Activated gamma-delta T cell (primary cell): ENCODE data around the gene PAX4.
A peak's percentile ranks its signal among the peaks of the same experiment; 100 is the strongest.
"Not testable (repeated sequence)": the region's sequence is repeated elsewhere in the genome, so short reads cannot be mapped to it uniquely, and the experiment has no call there.

Experiments
- DNase-seq: peaks from one replicate; lab custom pipeline; 2025; lab: John Stamatoyannopoulos, UW

The PAX4 gene

GRCh38 chr7:127585044-127585953, 32.6 kb downstream of the PAX4 start, which contains the start of gene GCC1:
TSS of gene GCC1 (minus strand) at chr7:127585596. CDS start at chr7:127585182, 414 bp downstream.
- peak; percentile 84 for DNase-seq

DNA sequence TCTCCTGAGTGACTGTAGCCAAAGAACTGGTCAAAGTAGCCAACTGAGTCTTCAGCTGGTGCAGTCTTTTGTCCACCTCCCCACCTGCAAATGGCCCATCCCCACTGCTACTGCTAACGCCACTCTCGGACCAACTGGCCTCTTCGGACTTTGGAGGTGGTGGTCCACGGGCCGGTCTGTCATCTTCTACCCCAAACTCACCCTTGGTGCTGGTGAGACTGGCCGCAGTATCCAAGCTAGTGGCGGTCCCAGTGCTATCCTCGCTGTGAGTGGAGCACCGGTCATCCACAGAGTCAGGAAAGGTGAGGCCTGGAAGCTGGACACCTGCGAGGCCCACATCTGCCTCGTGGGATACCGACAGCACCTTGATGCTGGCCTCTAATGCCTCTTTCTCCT, 33.3 kb downstream of the PAX4 start:
- no peak for DNase-seq

- DNase-seq = no peak
Measured at GRCh38 chr7:127582361-127582760, 35.6 kb downstream of the PAX4 start.

DNA sequence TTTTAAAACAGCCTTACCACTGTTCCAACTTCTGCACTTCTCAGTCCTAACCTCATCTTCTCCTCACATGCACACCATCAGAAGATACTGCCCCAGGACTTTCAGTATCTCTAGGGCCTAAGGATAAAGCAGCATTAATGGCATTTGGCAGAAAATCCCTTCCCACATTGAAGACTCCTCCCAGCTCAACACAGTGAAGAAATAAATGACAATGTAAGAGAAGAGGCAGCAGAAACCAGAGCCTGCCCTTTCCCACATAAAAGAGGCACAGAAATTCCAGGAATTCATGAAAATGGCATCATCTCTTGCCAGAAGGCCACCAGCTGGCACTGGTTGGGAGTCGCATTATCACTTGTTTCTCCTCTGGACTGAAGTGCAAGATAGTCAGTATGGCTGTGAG, 36.2 kb downstream of the PAX4 start:
- no peak for DNase-seq

GRCh38 chr7:127580612-127581011, 37.3 kb downstream of the PAX4 start:
- no peak for DNase-seq

DNA sequence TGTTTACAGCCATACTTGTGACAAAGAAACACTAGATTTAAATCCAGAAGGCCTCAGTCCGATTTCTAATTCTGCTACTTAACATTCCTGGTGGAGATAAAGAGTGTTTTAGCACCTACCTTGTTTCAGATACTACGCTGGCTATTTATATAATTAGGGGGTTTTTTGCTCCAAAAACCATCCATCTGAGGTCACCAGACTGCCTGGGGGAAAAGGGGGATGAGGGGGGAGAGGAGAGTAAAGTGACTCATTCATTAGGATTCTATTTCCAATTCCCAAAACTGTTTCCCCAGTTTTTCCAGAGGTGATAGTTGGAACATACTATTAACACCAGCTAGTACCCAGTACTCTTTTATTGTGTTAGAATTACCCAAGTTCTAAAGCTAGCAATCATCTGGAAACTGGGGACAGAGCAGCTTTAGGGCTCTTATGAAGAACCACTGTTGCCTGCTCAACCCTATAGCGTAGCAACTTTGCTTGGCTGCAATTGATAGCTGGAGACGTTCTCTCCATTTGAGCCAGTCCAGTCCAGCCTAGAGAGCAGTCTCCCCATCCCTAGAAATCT, 39.1 kb downstream of the PAX4 start:
- no peak for DNase-seq

DNA sequence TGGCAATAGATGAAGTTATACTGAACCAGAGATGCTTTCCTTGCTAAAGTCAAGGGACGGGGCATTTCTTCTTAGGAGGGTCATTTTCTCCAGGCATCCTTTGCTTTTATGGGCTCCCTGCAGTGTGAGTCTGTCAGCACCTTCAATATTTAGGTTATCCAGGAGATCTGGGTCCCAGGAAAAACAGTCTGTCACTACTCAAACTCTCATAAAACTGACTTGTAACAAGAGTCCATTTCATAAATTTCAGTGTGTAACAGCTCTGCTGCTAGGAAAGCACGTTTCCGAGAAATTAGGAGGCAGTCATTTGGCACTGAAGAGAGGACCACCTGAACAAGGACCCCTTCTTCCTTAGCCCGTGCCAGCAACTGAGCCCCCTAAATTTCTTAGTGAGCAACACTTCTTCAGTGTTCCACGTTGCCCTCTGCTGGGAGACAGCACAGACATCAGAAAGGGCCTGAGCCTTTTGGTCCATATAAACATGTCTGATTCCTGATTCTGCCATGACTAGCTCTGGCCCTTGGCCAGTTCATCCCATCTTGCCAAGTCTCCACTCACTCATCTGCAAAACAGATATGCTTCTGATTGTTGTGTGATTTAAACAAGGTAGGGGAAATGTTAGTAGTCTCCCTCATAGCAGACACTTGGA, 39.8 kb downstream of the PAX4 start:
- DNase-seq = no peak

DNA sequence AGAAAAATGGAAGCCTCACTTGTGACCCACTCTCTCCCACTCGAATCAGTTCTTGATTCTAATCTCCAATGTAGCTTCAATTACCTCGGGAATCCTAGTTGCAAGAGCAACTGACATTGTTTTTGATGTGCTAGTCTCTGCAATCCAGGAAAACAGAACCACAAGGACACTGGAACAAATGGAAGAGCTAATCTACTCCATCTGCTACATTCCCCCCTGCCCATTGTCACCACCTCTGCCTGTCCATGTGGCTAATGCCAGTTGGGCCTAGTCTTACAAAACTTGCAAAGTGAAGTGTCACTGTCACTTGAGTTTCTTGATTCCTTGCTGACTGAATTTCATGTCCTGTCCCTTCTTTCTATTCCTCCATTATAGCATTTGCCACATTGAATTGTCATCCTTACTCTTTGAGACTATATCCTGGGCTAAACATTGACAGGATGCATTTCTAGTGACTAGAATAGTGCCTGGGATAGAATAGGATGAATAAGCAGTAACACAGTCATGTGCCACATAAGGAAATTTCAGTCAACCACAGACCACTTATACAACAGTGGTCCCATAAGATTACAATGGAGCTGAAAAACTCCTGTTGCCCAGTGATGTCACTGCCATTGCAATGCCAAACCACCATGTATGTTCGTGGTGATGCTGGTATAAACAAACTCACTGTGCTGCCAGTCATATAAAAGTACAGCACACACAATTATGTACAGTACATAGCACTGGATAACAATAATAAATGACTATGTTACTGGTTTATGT, 46.0 kb downstream of the PAX4 start:
- no peak for DNase-seq

DNA sequence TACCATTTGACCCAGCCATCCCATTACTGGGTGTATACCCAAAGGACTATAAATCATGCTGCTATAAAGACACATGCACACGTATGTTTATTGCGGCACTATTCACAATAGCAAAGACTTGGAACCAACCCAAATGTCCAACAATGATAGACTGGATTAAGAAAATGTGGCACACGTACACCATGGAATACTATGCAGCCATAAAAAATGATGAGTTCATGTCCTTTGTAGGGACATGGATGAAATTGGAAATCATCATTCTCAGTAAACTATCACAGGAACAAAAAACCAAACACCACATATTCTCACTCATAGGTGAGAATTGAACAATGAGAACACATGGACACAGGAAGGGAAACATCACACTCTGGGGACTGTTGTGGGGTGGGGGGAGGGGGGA, 49.9 kb downstream of the PAX4 start:
- not testable (repeated sequence) for DNase-seq

DNA sequence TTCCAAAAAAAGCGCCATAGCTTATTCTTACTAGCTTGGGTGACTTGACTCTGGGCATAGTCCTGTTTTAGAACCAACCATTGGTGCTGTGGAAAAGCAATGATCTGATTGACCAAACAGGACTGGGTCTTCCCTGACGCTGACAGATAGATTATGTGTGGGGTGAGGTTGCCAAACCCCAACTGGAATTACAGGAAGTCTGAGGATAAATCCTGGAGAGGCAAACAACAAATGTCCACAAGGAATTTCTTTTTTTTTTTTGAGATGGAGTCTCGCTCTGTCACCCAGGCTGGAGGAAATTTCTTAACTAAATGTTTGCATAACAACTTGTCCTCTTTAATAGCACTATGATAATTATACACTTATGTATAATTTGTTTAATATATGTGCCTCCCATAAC, 51.7 kb downstream of the PAX4 start:
- no peak for DNase-seq
